Neural crest cell (in vitro differentiated cells): Measurements from ENCODE around the gene AGTRAP. TPM values are rescaled to one million over a fixed set of nuclear protein-coding genes. Genes with fewer than 3 reads are reported as not detected.

Experiments used
- DNase-seq: peaks from one replicate; pipeline ENCODE4 v3.0.0; 2021; ENCODE audit warnings: low read depth, mixed read lengths, low spot score
- H3K27ac Mint-ChIP-seq: one replicate; pipeline ENCODE4 v1.8.0; 2021; ENCODE audit warnings: mild to moderate bottlenecking, mixed read lengths; ENCODE audit not compliant: unreplicated experiment
- H3K27me3 Mint-ChIP-seq: 2 replicates; pipeline ENCODE4 v1.8.0; 2021; ENCODE audit warnings: low read depth, mild to moderate bottlenecking, mixed read lengths
- H3K36me3 Mint-ChIP-seq: 2 replicates; pipeline ENCODE4 v1.8.0; 2021; ENCODE audit warnings: low read depth, mild to moderate bottlenecking, mixed read lengths
- H3K4me1 Mint-ChIP-seq: 2 replicates; pipeline ENCODE4 v1.8.0; 2021; ENCODE audit warnings: mixed read lengths
- H3K4me3 Mint-ChIP-seq: one replicate; pipeline ENCODE4 v1.8.0; 2021; ENCODE audit warnings: mild to moderate bottlenecking, mixed read lengths
- H3K9me3 Mint-ChIP-seq: 2 replicates; pipeline ENCODE4 v1.8.0; 2021; ENCODE audit warnings: mixed read lengths
- total RNA-seq: library from RNA; stranded (reverse); gene quantifications from 2 replicates; pipeline ENCODE4 v1.2.1, GENCODE V29; 2021
- TF ChIP-seq, protein P1 (sequence below): fragments of 200-600 bp; sonication (generic); conservative IDR thresholded peaks from 2 replicates; pipeline ENCODE4 v1.5.0; 2021; ENCODE audit warnings: antibody characterized with exemption, mild to moderate bottlenecking

AGTRAP gene
- total RNA-seq, 1 donor from 2014 or later, result 36.9 TPM

DNA sequence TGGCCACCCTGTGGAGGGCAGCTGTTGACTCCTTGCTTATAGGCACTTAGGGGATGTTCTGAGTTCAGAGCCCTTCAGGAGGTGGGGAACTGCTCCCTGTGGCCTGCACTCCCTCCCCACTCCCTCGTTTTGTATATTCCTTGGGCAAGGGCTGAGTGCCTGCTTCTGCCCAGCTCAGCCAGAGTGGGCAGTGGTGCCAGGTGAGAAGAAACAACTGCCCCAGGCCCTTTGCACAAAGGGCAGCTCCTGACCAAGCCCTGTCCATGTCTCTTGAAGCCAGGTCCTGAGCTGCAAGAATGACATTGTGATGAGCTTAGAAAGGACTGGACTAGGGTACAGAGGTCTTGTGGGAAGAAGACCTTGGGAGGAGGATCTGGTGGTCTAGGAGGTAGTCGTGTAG lies 2.2 kb downstream of the AGTRAP start:
- no peaks in the 10 kb centered on the region for H3K27me3 Mint-ChIP-seq

DNA sequence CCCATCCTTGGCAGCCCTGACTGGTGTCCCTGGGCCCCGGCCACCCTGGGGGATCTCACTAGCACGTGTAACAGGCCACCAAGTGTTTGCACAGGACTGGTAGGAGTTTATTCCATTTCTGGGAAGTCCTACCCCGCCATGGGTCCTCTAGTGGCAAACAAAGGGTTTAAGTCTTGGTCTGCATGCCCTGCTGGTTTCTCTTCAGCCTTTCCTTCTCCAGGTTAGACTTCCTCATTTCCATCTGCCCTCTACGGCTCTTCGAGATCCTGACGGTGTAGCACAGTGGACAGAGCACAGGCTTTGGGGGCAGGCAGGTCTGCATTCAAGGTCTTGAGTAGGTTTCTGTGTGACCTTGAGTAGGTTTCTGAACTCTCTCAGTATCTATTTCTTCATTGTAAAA lies 2.8 kb downstream of the AGTRAP start:
- H3K4me1 Mint-ChIP-seq, result peaks cover 13% of the 10 kb centered on the region
- TF ChIP-seq, protein P1, sequence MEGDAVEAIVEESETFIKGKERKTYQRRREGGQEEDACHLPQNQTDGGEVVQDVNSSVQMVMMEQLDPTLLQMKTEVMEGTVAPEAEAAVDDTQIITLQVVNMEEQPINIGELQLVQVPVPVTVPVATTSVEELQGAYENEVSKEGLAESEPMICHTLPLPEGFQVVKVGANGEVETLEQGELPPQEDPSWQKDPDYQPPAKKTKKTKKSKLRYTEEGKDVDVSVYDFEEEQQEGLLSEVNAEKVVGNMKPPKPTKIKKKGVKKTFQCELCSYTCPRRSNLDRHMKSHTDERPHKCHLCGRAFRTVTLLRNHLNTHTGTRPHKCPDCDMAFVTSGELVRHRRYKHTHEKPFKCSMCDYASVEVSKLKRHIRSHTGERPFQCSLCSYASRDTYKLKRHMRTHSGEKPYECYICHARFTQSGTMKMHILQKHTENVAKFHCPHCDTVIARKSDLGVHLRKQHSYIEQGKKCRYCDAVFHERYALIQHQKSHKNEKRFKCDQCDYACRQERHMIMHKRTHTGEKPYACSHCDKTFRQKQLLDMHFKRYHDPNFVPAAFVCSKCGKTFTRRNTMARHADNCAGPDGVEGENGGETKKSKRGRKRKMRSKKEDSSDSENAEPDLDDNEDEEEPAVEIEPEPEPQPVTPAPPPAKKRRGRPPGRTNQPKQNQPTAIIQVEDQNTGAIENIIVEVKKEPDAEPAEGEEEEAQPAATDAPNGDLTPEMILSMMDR, result no peak
- peak overlapping the region; percentile 66 for H3K4me3 Mint-ChIP-seq
- DNase-seq, result no peak
- no peaks in the 10 kb centered on the region for H3K36me3 Mint-ChIP-seq
- H3K27me3 Mint-ChIP-seq, result no peaks in the 10 kb centered on the region
- no peaks in the 10 kb centered on the region for H3K9me3 Mint-ChIP-seq
- H3K27ac Mint-ChIP-seq, result no peak overlapping the region

More for the DNA sequence above, 2.2 kb downstream of the AGTRAP start:
- no peaks in the 10 kb centered on the region for H3K9me3 Mint-ChIP-seq
- DNase-seq, result no peak
- H3K27ac Mint-ChIP-seq, result no peak overlapping the region
- no peaks in the 10 kb centered on the region for H3K36me3 Mint-ChIP-seq
- TF ChIP-seq, protein P1, result no peak
- H3K4me3 Mint-ChIP-seq, result peak overlapping the region; percentile 66
- peaks cover 14% of the 10 kb centered on the region for H3K4me1 Mint-ChIP-seq

DNA sequence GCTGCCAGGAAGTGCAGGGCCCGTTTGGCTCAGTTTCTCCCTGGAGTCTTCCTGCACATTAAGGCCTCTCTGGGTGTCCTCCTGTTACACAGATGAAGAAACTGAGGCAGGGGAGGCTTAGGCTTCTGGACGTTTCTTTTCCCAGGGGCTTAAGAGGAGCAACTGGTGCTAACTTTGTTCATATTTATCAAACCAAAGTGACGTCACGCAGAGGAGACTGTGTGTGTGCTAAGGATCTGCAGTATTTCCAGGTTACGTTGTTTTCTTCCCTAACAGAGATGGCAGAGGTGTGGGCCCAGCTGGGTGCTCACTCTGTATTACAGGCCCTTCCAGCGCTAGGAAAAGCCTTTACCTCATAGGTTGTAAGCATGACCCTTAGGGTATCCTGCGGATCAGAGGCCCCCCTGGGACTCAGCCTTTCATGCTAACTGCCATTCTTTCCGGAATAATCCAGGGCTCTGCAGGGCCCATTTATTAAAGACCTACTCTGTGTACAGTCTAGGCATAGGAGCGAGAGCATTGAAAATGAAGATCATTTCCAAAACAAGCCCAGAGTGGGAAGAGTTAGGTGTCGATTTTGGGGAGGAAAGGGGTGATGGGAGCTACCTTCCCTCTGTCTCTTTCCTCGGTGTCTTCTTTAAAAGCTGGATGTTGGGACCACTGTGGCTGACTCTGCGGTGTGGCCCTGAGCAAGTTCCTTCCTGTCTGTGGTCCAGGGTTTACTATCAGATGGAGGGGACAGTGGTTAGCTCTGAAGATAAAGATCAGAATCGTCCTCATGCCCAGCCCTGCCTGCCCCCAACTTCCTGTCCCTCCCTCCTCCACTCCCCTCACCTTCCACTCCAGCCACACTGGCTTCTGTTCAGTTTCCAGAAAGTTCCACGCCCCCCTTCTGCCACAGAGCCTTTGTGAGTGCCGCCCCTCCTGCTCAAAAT lies 4.6 kb downstream of the AGTRAP start:
- H3K9me3 Mint-ChIP-seq, result no peaks in the 10 kb centered on the region
- H3K4me1 Mint-ChIP-seq, result peaks cover 9% of the 10 kb centered on the region
- H3K27ac Mint-ChIP-seq, result peak overlapping the region; percentile 50
- no peaks in the 10 kb centered on the region for H3K27me3 Mint-ChIP-seq
- H3K4me3 Mint-ChIP-seq, result peak overlapping the region; percentile 11
- no peak for DNase-seq
- TF ChIP-seq, protein P1, result no peak
- no peaks in the 10 kb centered on the region for H3K36me3 Mint-ChIP-seq

DNA sequence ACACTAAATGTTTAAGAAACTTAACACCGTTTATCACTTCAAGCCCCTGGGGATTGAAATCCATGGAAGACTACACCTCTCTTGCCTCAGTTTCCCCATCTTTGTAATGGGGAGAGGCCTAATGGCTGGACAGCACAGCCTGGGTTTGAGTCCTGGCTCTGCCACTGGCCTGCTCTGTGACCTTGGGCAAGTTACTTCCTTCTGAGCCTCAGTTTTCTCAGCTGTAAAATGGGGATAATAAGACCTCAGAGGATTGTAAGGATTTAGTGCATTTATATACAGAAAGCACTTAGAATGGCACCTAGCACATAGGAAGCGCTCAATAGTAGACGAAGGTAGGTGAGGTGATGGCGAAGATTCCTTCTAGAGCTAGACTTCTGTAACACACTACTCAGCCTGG lies 5.5 kb downstream of the AGTRAP start:
- peaks cover 6% of the 10 kb centered on the region for H3K4me1 Mint-ChIP-seq
- no peaks in the 10 kb centered on the region for H3K9me3 Mint-ChIP-seq
- H3K27ac Mint-ChIP-seq, result no peak overlapping the region
- no peak for DNase-seq
- TF ChIP-seq, protein P1, result no peak
- no peak overlapping the region for H3K4me3 Mint-ChIP-seq
- H3K36me3 Mint-ChIP-seq, result no peaks in the 10 kb centered on the region
- no peaks in the 10 kb centered on the region for H3K27me3 Mint-ChIP-seq

DNA sequence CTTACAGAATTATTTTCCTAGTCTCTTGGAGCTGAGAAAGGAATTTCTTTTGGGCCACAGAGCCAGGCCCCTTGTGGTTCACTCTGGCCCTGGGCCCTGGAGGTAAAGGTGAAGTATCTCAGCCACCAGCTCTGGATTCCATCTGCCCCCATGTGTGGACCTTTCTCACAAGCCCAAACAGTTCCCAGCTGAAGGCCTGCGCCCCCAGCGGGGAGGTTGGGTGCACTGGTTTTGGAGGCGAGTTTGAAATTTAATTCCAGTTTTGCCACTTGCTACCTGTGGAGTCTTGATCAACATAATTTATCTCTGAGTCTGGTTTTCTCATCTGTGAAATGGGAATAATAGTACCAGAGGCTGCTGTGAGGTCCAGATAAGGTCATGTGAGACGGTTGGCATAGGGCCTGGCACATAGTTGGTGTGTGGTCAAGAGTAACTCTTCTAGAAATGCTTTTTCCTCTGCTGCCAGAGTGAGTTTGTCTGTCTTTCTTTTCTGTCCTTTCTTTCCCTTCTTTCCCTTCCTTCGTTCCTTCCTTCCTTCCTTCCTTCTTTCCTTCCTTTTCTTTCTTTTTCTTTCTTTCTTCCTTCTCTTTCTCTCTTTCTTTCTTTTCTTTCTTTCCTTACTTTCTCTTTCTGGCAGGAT lies 6.1 kb downstream of the AGTRAP start:
- Mint-ChIP-seq H3K27me3 (no peaks in the 10 kb centered on the region), H3K27ac (no peak overlapping the region), H3K9me3 (no peaks in the 10 kb centered on the region), H3K4me3 (peak overlapping the region; percentile 15), H3K36me3 (no peaks in the 10 kb centered on the region), H3K4me1 (peaks cover 7% of the 10 kb centered on the region)
- TF ChIP-seq, protein P1, result no peak
- no peak for DNase-seq
